H7 (cell line): ENCODE results near the gene FNDC3B. TPM values are rescaled to one million over a fixed set of nuclear protein-coding genes. Genes with fewer than 3 reads are reported as not detected.

Experiments used
- DNase-seq: peaks from one replicate; pipeline ENCODE4 v3.0.0; 2012
- H3K27me3 ChIP-seq: 2 replicates; pipeline ENCODE4 v1.6.0; 2011; ENCODE audit warnings: mild to moderate bottlenecking, low read length; ENCODE audit not compliant: control insufficient read depth, insufficient read depth
- H3K36me3 ChIP-seq: replicated peaks from 2 replicates; pipeline ENCODE4 v1.5.1; 2011; ENCODE audit warnings: low read length; ENCODE audit not compliant: control insufficient read depth, insufficient read depth
- H3K4me3 ChIP-seq: 2 replicates; pipeline ENCODE4 v1.5.1; 2011; ENCODE audit warnings: low read depth, mild to moderate bottlenecking, control low read depth, low read length, moderate library complexity; ENCODE audit not compliant: insufficient read depth
- total RNA-seq: library from RNA; depleted of rRNA; stranded (reverse); fragments of >200 nt; shearing (Covaris generic); gene quantifications from 2 replicates; pipeline ENCODE4 v1.2.3, GENCODE V29; 2014

Gene FNDC3B
- total RNA-seq, 1 experiment from 2014 or later = 24.2 TPM

DNA sequence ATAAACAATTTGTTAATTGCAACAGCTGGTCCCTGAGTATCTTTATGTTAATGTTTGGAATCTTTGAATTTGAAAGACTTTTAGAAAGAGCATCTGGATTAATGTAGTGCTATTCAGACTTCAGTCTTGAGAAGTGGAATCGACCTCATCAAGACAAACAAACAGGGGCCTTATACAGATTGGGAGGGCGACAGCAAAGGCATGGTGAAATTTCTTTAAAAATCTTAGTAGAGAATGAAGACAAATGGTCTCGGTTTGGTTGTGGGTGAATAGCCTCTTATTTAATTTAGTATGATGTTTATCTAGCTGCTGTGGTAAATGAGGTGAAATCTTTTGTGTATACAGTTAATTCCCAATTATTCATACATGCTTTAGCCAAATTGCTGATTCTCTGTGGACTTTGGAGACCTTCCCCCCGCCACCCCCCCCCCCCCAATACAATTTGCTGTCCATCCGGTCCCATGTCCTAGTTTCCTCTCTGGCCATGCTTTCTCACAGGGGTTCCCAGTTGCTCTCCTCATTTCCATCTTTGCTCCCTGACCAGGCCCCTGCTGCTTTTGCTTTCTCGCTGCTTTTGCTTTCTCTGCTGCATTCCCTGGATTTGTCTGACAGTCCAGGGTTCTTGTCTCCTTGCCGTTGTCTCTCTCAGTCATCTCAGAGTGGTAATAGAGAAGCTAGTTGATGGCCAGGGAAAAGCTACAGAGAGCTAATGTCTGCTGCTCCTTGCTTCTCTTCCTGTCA lies 135.3 kb downstream of the FNDC3B start:
- H3K27me3 ChIP-seq = no peaks in the 10 kb centered on the region
- H3K36me3 ChIP-seq = no peaks in the 10 kb centered on the region
- no peak for DNase-seq
- no peak overlapping the region for H3K4me3 ChIP-seq

DNA sequence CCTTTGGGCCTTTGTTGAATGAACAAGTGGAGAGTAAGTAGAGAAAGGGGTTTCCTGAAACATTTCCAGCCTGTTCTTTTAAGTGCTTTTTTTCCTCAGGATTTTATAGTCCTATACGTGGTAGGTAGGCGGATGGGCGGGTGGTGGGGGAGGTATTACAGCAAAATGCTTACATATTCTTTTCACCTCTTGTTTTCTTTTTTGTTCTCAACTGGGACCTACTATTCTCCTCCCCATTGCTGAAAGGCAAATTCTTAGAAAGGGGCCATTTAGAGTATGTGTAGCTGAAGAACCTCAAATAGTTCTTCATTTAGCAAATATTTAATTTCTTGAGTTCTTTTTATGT lies 135.8 kb downstream of the FNDC3B start:
- no peaks in the 10 kb centered on the region; the same call in 1 of the 2 replicates for H3K36me3 ChIP-seq
- DNase-seq = no peak
- H3K4me3 ChIP-seq = no peak overlapping the region
- no peaks in the 10 kb centered on the region for H3K27me3 ChIP-seq

DNA sequence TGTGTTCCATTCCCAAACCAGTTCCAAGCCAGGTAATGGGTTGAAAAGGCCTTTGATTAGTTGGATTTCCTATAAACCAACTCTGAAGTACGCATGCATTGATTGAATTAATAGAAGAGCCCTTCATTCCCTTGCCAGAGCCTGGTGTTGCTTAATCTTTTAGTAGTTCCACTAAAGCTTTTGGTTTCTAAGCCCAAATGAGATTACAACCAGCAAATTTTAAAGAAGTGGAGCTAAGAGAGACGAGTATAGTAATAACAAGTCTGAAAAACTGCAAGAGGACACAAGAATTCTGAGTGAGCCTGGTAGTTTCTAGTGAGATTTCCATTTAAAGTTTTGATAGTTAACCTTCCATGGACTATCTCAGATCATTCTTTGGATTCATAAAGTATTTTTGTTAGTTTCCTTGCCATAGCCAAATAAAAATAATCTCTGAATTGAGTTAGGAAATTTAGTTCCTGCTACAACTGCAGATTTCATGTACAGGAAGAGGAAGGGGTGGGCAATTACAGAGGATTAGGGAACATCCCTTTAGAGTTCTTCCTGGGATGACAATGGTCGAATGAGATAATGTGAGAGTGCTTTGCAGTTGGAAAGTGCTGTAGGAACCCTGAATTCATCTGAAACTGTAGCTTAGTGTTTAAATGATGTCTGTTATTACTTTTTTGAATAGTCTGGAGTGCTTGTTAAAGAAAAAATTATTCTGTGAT lies 136.8 kb downstream of the FNDC3B start:
- H3K4me3 ChIP-seq = no peak overlapping the region
- no peak for DNase-seq
- H3K36me3 ChIP-seq = no peaks in the 10 kb centered on the region; the same call in 1 of the 2 replicates
- no peaks in the 10 kb centered on the region for H3K27me3 ChIP-seq

DNA sequence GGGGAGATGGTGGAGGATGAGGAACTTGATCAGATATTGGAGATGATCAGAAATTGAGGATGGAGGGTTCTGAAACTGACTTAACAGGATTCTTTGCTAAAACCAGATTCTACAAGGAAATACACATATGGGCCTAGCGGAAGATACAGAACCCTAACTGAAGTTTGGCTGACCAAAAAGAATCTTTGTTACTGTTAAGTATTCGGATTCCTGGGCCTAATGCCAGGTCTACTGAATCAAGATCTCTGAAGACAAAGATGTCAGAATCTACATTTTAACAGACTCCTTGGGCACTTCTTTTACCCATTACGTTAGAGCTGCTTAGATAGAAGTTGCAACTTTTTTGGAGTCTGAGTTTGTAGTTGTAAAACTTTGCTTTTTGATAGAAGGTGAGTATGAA lies 137.7 kb downstream of the FNDC3B start:
- H3K4me3 ChIP-seq = no peak overlapping the region
- DNase-seq = no peak
- no peaks in the 10 kb centered on the region; the same call in 1 of the 2 replicates for H3K36me3 ChIP-seq
- no peaks in the 10 kb centered on the region for H3K27me3 ChIP-seq

DNA sequence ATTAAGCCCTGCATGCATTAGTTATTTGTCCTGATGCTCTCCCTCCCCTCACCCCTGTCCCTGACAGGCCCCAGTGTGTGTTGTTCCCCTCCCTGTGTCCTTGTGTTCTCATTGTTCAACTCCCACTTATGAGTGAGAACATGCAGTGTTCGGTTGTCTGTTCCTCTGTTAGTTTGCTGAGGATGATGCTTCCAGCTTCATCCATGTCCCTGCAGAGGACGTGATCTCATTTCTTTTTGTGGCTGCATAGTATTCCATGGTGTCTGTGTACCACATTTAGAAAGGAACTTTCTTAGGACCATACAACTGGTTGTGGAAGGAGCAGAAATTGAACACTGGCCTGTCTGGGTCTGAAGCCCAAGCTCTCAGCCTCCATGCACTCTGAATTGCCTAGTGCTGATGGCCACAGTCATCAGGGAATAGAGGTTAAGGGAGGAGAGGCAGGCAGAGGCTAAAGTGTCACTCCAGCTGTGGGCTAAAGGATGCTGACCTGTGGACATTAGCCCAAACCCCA lies 138.5 kb downstream of the FNDC3B start:
- no peak for DNase-seq

DNA sequence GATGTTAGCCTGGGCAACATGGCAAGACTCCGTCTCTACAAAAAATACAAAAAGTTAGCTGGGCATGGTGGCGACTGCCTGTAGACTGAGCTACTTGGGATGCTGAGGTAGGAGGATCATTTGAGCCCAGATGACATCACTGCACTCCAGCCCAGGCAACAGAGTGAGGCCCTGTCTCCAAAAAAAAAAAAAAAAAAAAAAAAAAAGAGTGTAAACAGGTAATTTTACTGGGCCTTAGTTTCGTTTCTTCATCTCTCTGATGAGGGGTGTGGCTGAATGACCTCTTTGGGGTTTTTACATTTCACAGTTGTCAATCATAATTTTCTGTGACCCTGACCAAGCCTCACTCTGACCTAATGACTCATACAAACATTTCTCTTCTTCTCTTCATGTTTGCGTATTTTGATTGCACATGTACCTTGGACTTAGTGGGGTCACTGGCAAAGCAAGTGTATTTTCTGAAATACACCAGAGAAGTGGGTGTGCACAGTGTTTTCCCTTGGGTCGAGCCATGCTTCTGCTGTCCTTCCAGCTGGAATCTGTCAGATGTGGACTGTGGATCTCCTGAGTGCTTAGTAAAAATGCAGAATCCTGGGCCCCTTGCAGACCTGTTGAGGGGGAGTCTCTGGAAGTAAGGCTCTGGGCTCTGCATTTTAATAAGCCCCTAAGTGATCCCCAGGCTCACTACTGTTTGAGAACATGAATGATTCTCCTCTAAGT lies 140.5 kb downstream of the FNDC3B start:
- H3K4me3 ChIP-seq = no peak overlapping the region
- no peaks in the 10 kb centered on the region; the same call in 1 of the 2 replicates for H3K36me3 ChIP-seq
- no peak for DNase-seq
- no peaks in the 10 kb centered on the region for H3K27me3 ChIP-seq

More for the DNA sequence above, 138.5 kb downstream of the FNDC3B start:
- Histone ChIP-seq H3K36me3 (no peaks in the 10 kb centered on the region; the same call in 1 of the 2 replicates), H3K27me3 (no peaks in the 10 kb centered on the region), H3K4me3 (no peak overlapping the region)

DNA sequence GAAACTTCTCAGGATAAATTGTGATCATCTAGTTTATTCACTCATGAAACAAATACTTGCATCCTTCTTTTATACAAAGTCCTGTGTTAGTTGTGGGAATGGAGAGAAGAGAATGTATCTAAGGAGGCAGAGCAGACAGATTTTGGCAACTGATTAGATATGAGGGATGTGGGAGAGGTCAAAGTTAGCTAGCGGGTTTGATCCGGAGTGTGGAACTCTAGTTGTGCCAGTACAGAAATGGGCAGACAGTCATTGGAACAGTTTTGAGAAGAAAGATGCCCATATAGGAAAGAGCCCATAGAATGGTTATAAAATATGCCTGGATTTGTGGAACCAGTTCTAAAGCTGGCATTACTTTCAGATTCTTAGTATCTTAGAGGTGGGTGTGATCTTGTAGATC lies 141.1 kb downstream of the FNDC3B start:
- no peak overlapping the region for H3K4me3 ChIP-seq

DNA sequence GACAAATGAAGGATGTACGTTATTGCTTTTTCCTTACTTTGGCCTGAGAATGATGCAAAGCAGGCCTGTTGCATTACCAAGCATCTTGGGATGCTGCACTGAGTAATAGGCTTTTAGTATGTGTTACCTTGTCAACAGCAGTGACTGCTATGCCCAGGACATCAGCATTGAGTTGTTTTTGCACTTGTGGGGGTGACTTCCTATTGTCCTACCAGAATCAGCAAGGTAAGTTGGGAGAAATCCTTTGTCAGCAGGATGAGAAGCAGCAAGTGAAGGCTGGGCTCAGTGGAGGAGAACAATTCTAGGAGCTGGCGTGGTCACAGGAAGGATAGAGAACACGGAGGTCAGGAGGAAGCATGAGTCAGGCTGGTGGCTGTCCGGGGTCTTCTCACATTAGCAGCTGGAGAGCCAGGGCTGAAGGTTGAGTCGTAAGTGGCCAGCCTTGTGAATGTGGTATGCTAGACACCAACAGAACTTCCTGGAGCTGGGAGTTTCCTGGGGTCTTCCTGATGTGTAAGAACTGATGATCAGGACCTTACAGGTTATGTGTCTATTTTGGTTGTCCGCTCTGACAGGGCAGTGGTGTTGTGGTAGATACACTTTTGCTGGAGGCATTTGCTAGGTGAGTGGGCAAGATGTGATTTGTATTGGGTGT lies 142.7 kb downstream of the FNDC3B start:
- Histone ChIP-seq H3K27me3 (no peaks in the 10 kb centered on the region), H3K36me3 (no peaks in the 10 kb centered on the region; the same call in 1 of the 2 replicates), H3K4me3 (no peak overlapping the region)
- no peak for DNase-seq

More for the DNA sequence above, 141.1 kb downstream of the FNDC3B start:
- Histone ChIP-seq H3K36me3 (no peaks in the 10 kb centered on the region; the same call in 1 of the 2 replicates), H3K27me3 (no peaks in the 10 kb centered on the region)
- DNase-seq = no peak

DNA sequence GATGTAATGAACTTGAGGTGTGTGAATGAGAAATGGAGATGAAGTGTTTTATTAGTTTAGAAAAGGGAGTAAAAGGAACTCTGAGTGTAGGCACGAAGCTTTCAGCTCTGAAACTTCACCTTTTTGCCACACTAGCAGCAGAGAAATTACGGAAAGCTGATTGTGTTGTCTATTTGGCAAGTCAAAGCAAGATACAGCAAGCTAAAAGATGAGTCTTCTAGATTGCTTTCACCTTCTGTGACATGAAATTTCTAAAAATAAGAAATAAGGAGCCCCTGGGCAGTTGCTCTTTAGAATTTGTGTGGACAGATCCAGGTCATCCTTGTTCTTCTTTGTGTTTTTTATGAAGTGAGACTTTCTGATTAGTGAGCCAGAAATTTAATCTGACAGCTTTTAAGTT lies 143.4 kb downstream of the FNDC3B start:
- H3K27me3 ChIP-seq = no peaks in the 10 kb centered on the region
- DNase-seq = no peak
- no peak overlapping the region for H3K4me3 ChIP-seq
- no peaks in the 10 kb centered on the region; the same call in 1 of the 2 replicates for H3K36me3 ChIP-seq

DNA sequence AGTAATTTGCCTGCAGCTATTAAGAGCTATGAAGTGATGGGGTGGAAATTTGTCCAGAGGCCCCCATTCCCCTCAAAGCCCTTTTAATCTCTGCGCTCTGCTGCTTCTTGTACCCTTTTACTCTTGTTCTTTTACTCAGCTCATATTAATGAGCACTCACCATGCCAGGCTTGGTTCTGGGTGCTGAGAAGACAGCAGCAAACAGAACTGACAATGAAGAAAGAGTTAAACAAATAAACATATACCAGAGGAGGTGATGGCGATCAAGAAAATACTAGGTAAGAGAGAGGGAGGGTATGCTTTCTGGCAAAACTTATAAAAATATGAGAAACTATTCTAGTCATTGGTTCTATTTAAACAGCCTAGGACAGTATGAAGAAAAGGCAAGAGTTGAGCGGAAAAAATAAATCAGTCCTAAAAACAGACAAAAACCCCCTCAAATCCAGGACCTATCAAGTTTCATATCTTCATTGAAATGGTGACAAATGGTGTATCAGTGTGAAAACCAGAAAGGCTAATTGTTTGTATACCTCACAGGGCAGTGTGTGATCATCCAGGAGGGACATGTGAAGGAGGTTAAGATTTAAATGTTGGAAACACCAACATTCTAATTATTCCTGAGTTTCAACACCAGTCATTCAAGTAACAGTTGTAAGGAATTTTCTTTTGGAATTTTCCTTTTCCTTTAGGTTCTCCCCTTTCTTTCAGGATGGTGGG lies 144.9 kb downstream of the FNDC3B start:
- Histone ChIP-seq H3K36me3 (no peaks in the 10 kb centered on the region; the same call in 1 of the 2 replicates), H3K4me3 (no peak overlapping the region), H3K27me3 (no peaks in the 10 kb centered on the region)
- DNase-seq = no peak

DNA sequence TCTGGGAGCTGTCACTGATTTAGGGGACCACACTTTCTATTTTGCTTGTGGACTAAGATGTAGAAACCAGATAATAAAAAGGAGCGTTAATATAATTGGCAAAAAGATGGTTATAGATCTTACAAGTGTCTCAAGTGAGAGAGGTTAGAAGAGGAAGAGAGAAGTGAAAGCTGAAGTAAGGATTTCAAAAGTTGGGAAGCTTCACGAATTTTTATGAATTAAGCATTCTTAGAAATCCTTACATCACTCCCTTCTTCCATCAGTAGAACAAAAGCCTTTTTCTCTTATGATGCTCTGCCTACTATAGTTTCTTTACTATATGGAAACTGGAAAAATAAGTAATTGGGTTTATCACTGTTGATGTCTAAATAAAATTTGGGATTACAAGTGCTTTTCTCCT lies 146.5 kb downstream of the FNDC3B start:
- Histone ChIP-seq H3K4me3 (no peak overlapping the region), H3K36me3 (no peaks in the 10 kb centered on the region), H3K27me3 (no peaks in the 10 kb centered on the region)
- DNase-seq = no peak

DNA sequence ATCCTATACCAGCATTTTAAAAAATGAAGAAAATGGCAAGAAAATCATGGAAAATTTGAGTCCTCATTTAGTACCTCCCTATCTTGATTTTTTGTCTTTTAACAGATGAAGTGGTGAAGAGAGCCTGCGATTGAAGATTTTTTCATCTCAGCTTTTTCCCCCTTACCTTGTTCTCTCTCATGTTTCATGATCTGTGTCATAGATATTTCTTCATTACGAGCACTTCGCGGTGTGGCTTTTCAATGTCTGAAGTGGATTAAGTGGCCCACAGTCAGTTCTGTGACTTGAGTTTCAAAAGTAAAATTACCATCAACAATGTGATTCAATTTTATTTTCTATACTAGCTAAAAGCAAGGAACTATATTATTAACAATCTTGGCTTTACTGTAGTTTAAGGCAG lies 147.2 kb downstream of the FNDC3B start:
- no peaks in the 10 kb centered on the region for H3K36me3 ChIP-seq
- no peak for DNase-seq

DNA sequence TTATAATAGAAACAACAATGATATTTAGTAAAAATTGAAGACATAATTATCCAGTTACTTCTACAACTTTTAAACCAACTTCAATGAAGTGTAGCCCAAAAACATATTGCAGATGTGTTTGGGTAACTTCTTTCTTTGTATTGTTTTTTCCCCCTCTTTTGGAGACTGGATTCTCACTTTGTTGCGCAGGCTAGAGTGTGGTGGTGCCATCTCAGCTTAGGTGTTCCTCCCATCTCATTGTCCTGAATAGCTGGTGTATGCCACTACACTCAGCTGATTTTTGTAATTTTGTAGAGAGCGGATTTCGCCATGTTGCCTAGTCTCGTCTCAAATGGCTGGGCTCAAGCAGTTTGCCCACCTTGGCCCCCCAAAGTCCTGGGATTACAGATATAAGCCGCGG lies 148.1 kb downstream of the FNDC3B start:
- H3K36me3 ChIP-seq = no peaks in the 10 kb centered on the region
- no peak overlapping the region for H3K4me3 ChIP-seq
- no peaks in the 10 kb centered on the region for H3K27me3 ChIP-seq
- DNase-seq = no peak

More for the DNA sequence above, 147.2 kb downstream of the FNDC3B start:
- Histone ChIP-seq H3K27me3 (no peaks in the 10 kb centered on the region), H3K4me3 (no peak overlapping the region)

DNA sequence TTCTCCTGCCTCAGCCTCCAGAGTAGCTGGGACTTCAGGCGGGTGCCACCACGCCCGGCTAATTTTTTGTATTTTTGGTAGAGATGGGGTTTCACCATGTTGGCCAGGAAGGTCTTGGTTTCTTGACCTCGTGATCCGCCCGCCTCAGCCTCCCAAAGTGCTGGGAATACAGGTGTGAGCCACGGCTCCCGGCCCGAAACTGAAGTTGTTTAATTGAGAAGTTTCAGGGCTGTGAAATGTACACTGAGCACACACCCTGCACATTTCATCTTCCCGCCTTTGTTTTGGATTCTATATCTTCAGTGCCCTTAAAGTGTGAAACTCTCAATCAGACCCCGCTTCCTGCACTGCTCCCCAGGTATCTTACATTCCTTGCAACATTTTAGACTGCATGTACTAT lies 149.1 kb downstream of the FNDC3B start:
- no peak for DNase-seq
- no peaks in the 10 kb centered on the region for H3K36me3 ChIP-seq
- no peaks in the 10 kb centered on the region for H3K27me3 ChIP-seq
- no peak overlapping the region for H3K4me3 ChIP-seq
